DMS79 treated with DMSO at 0.1 percent for 48 hours (cell line): ENCODE measurements around the gene ACIN1.

ENCODE experiments used
- DNase-seq: peaks from one replicate; lab custom pipeline; 2025; lab: John Stamatoyannopoulos, UW

Gene ACIN1

GRCh38 chr14:23104591-23105347, 9.8 kb upstream of the ACIN1 start, which contains the start of gene CIROP:
Gene CIROP, minus strand, starts transcription at chr14:23104989. Its CDS starts 69 bp downstream, at chr14:23104920.
- no peak for DNase-seq

- no peak for DNase-seq
Observed at GRCh38 chr14:23104070-23104590, 9.2 kb upstream of the ACIN1 start.

- no peak for DNase-seq
Observed at GRCh38 chr14:23103581-23103980, 8.6 kb upstream of the ACIN1 start.

- no peak for DNase-seq
Observed at GRCh38 chr14:23102801-23103200, 7.9 kb upstream of the ACIN1 start.

DNA sequence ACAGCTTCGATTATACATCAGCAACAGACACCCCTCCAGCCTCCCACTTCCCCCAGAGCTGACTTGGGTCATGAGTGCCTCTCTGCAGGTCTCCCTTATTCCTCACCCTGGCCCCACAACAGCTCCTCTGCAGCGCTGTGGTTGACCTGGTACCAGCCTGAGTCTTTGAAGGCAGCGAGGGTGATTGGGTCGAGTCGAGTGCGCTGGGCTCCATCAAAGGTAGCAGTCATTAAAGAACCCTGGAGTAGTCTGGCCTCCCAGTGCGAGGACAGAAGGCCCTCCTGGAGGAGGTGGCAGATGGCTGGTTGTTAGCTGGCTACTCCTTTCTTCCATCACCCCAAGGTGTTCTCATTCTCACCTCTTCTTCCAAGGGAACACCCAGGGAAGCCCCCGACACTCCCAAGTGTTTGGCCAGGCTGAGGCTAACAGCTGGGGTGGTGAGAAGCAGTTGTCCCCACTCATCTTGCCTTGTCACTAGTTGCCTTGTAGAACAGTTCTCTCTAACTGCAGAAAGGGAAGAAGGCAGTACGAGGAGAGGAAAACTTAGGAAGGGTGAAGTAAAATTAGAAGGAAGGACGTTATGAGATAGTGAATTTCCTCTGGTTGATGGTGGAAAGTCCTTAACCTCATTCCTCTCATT, 7.2 kb upstream of the ACIN1 start:
- DNase-seq, result no peak

- no peak for DNase-seq
Observed at GRCh38 chr14:23101213-23101970, 6.5 kb upstream of the ACIN1 start.

- DNase-seq, result no peak
Observed at GRCh38 chr14:23099212-23099861, 4.4 kb upstream of the ACIN1 start.

DNA sequence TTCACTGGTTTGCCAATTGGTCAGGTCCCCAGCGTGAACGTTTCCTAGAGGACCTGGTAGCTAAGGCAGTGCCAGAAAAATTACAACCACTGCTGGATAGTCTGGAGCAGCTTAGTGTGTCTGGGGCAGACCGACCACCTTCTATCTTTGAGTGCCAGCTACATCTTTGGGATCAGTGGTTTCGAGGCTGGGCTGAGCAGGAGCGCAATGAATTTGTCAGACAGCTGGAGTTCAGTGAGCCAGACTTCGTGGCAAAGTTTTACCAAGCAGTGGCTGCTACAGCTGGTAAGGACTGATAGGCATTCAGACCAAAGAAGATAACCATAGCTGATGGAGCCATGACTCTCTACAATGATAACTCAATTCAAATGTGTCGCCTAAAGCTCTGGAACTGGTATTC, 2.9 kb upstream of the ACIN1 start:
- DNase-seq, result no peak

DNA sequence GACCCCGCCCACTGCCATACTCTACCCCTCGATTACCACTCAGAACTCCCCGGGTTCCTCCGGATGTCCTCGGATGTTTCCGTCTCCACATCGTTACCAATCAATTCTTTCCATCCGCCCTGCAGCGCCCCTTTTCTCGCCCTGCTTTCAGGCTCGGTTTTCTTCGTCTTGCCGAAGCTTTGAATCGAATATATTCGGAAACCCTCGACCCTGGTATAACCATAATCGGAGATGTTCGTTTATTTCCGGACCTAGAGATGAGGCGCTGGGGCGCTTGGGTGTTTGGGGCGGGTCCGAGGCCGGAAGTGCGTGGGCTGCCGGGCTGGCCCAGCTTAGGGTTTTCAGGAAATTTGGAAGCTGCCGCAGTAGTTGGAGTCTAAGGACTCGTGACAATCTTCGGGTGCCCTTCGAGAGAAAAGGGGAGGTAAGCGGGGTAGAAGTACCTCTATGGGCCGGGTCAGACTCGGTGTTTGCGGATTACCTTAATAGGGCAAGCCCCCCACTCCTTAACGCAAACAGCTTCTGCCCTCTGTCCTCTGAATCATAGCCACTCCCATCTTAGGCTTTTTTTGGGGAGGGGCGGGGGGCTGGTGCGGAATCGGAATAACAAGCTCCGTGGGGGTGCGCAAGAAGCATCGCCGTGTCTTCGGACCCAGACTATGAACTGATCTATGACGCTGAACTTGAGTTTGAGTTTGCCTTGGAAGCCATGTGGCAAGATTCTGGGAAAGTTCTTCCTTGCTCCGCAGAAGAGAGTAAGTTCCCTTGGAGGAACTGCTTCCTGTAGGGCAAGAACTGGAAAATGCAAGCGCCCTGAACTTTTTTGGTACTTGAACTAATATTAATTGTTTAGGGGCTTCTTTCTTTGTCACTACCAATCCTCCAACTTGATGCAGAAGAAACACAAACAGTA, 516 bp upstream of the ACIN1 start, which contains the start of gene C14orf119:
C14orf119 (plus strand) TSS at position 310 of the 913 bp plus-strand sequence. CDS start 2,154 bp downstream, outside the sequence.
- no peak for DNase-seq

DNA sequence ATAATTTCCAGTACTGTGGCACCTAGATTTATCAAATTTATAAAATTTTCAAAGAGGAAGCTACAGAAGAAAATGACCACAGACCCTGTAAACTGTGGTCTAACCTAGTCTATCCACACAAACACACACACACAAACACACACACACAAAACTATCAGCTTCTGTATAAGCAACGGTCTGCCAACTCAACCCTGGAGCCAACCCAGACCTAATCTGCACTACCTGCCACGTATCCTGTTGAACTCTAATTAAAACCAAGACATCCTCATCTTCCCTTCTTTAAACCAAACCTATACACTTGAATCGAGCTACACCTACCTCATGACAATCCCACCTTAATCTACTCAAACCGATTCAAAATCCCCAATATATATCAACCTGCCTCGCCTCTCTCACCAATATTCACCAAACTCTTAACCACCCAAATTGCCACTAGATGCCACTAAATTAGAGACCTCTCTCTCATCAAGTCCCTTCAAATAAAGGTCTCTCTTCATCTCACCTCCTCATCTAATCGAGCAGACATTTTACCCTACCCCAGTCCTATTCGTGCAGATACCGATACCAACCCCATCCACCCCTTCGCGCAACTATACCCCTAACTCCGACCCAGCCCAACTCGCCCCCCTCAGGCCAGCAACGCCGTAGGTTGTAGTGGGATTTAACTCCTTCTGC, 808 bp downstream of the ACIN1 start:
- DNase-seq, result no peak

DNA sequence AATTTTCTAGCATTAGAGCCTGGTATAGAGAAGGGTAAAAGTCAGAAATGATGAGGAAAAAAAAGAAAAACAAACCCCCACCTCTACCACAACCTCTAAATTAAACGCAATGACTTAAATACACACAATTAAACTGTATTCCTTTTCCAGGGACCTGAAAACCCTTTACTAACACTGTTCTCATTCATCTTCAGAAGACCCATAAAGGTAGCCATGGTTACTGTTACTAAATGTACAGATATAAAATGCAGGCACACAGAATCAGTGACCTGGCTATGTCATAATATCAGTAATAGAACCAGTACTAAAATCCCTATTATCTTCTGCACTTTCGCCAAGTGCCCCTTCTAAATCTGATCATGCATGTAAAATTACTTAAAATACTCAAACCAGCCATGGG, 1.4 kb downstream of the ACIN1 start:
- no peak for DNase-seq

GRCh38 chr14:23093104-23093503, 1.8 kb downstream of the ACIN1 start:
- no peak for DNase-seq

- DNase-seq, result no peak
Observed at GRCh38 chr14:23091294-23092225, 3.4 kb downstream of the ACIN1 start.

- DNase-seq, result no peak
Observed at GRCh38 chr14:23090254-23090636, 4.7 kb downstream of the ACIN1 start.

DNA sequence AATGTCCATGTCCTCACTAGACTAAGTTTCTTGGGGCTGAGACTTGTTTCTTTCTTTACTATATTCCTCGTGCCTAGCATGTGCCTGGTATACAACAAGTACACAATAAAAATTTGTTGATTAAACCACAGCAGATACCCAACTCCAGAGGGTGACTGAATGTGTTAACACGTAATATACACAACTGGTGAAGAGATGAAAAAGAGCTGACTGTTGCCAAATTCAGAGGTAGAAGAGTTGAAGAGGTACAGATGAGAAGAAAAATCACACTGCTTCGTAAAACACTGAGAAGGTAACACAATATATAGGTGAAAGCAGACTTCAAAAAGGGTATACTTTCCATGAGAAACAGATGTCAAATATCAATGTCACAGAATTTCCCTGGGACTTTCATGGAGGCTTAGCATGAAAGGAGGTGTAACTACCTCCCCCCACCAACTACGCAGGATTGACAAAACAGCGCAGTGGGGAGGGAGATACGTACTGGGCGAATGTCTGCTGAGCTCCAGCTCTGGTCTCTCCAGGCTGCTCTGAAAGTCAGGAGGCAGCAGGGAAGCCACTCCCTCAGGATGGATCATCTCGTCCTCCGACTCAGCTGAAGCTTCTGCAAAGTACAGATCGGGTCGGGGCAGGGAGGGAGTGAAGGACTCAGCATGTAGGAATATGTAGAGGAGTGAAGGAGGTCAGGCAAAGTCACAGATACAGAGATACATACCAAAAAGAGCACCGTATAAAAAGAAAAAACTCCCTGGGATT, 5.3 kb downstream of the ACIN1 start:
- DNase-seq, result no peak

- no peak for DNase-seq
Observed at GRCh38 chr14:23086565-23086964, 8.4 kb downstream of the ACIN1 start.

- DNase-seq, result no peak
Observed at GRCh38 chr14:23085458-23085857, 9.5 kb downstream of the ACIN1 start.

- no peak for DNase-seq
Observed at GRCh38 chr14:23080474-23080873, 14.5 kb downstream of the ACIN1 start.
